PC-9 (cell line): Measurements from ENCODE around the gene MAPK1. TPM values are rescaled to one million over a fixed set of nuclear protein-coding genes. Genes with fewer than 3 reads are reported as not detected.

Experiments used
- BruUV-seq: library from RNA; stranded (reverse); fragments of 400-500 nt; replicated peaks from 2 replicates; lab custom pipeline; 2021; lab: Mats Ljungman, UMichigan
- CTCF ChIA-PET: fragments of 300-600 bp; sonication (Branson Sonifier 250); formaldehyde crosslinking; loops from one replicate; lab custom pipeline; 2022; ENCODE audit warnings: antibody characterized with exemption; lab: Charles Lee
- POLR2A ChIA-PET: fragments of 300-600 bp; sonication (Branson Sonifier 250); formaldehyde crosslinking; loops from one replicate; lab custom pipeline; 2022; ENCODE audit warnings: antibody characterized with exemption; ENCODE audit not compliant: unreplicated experiment; lab: Charles Lee
- DNase-seq, 2 experiments: peaks; one replicate each; pipeline versions ENCODE4 v3.0.0 to v3.0.0-alpha.2; 2015 to 2022; ENCODE audit warnings: mixed read lengths in 1 of 2
- H2AFZ ChIP-seq: fragments of 200-600 bp; sonication (generic); 2 replicates; pipeline ENCODE4 v1.8.1; 2017; ENCODE audit warnings: antibody characterized with exemption
- H3F3A ChIP-seq: fragments of 200-600 bp; sonication (generic); 2 replicates; pipeline ENCODE4 v1.8.1; 2017; ENCODE audit warnings: antibody characterized with exemption, mild to moderate bottlenecking, low read depth; ENCODE audit not compliant: insufficient read depth
- H3K27ac ChIP-seq: fragments of 200-600 bp; sonication (generic); 2 replicates; pipeline ENCODE4 v1.6.1; 2016; ENCODE audit warnings: mixed run types
- H3K27me3 ChIP-seq: fragments of 200-600 bp; sonication (generic); 2 replicates; pipeline ENCODE4 v1.6.1; 2016; ENCODE audit warnings: low read depth, mixed run types; ENCODE audit not compliant: insufficient read depth
- H3K36me3 ChIP-seq: fragments of 200-600 bp; sonication (generic); 2 replicates; pipeline ENCODE4 v1.6.1; 2016; ENCODE audit warnings: low read depth, mixed run types
- H3K4me1 ChIP-seq: fragments of 200-600 bp; sonication (generic); replicated peaks from 2 replicates; pipeline ENCODE4 v1.6.1; 2016; ENCODE audit warnings: mixed run types; ENCODE audit not compliant: insufficient read depth
- H3K4me2 ChIP-seq: fragments of 200-600 bp; sonication (generic); 2 replicates; pipeline ENCODE4 v1.6.1; 2017; ENCODE audit warnings: mixed run types
- H3K4me3 ChIP-seq: fragments of 200-600 bp; sonication (generic); 2 replicates; pipeline ENCODE4 v1.6.1; 2016; ENCODE audit warnings: mixed run types
- H3K79me2 ChIP-seq: fragments of 200-600 bp; sonication (generic); 2 replicates; pipeline ENCODE4 v1.6.1; 2017; ENCODE audit warnings: low read depth, mixed run types
- H3K9me2 ChIP-seq: fragments of 200-600 bp; sonication (generic); 2 replicates; pipeline ENCODE4 v1.8.1; 2017; ENCODE audit warnings: mild to moderate bottlenecking; ENCODE audit not compliant: insufficient read depth
- H3K9me3 ChIP-seq: fragments of 200-600 bp; sonication (generic); 2 replicates; pipeline ENCODE4 v1.8.1; 2016; ENCODE audit warnings: low read depth; ENCODE audit not compliant: insufficient read depth
- H4K20me1 ChIP-seq: fragments of 200-600 bp; sonication (generic); 2 replicates; pipeline ENCODE4 v1.8.1; 2017; ENCODE audit not compliant: insufficient read depth
- CTCF ChIP-seq: fragments of 200-600 bp; sonication (generic); conservative IDR thresholded peaks from 2 replicates; pipeline ENCODE4 v1.6.1; 2017; ENCODE audit warnings: mixed run types, antibody characterized with exemption, mild to moderate bottlenecking, moderate library complexity
- EZH2 ChIP-seq: fragments of 200-600 bp; sonication (generic); IDR thresholded peaks from 2 replicates; pipeline ENCODE4 v1.8.0; 2017; ENCODE audit warnings: antibody characterized with exemption, low read depth
- intact Hi-C: fragments of 100-400 bp; cut with micrococcal nuclease; formaldehyde crosslinking; loops from one replicate; pipeline ENCODE4 v1.10.0; 2022; ENCODE audit not compliant: unreplicated experiment
- total RNA-seq: library from RNA; stranded (reverse); gene quantifications from 2 replicates; pipeline ENCODE4 v1.2.3, GENCODE V29; 2021

The MAPK1 gene
- total RNA-seq, 1 experiment from 2014 or later, result 82.8 TPM

GRCh38 chr22:21861851-21862250 lies 5.6 kb downstream of the MAPK1 start:
- Histone ChIP-seq H4K20me1 (peaks cover 21% of the 10 kb centered on the region), H2AFZ (no peak overlapping the region), H3F3A (no peaks in the 10 kb centered on the region), H3K79me2 (peaks cover 98% of the 10 kb centered on the region), H3K4me3 (no peak overlapping the region), H3K27me3 (no peaks in the 10 kb centered on the region), H3K36me3 (no peaks in the 10 kb centered on the region), H3K4me1 (peaks cover 23% of the 10 kb centered on the region), H3K4me2 (no peak overlapping the region), H3K9me2 (no peaks in the 10 kb centered on the region), H3K27ac (no peak overlapping the region), H3K9me3 (no peaks in the 10 kb centered on the region)
- BruUV-seq, result no TSS peak
- DNase-seq, result no peak
- no peak for TF ChIP-seq EZH2
- CTCF ChIA-PET, result no interaction called here
- intact Hi-C loops, result loop anchor here (10.0 kb wide), 1 partner anchor 127 kb away; the partner anchor contains the start of gene YPEL1
- POLR2A ChIA-PET, result no interaction called here

- H3K27me3 ChIP-seq, result no peaks in the 10 kb centered on the region
- H3K27ac ChIP-seq, result no peak overlapping the region
- no peak overlapping the region for H2AFZ ChIP-seq
- TF ChIP-seq CTCF (no peak), EZH2 (no peak)
- no peak overlapping the region for H3K4me3 ChIP-seq
- no TSS peak for BruUV-seq
- no peaks in the 10 kb centered on the region for H3K36me3 ChIP-seq
- no peaks in the 10 kb centered on the region for H3K9me2 ChIP-seq
- H4K20me1 ChIP-seq, result peaks cover 25% of the 10 kb centered on the region
- ChIA-PET CTCF (no interaction called here), POLR2A (no interaction called here)
- no peaks in the 10 kb centered on the region for H3K9me3 ChIP-seq
- H3K4me2 ChIP-seq, result no peak overlapping the region
- peaks cover 98% of the 10 kb centered on the region for H3K79me2 ChIP-seq
- H3F3A ChIP-seq, result no peaks in the 10 kb centered on the region
- no peak for DNase-seq
- peaks cover 23% of the 10 kb centered on the region for H3K4me1 ChIP-seq
- intact Hi-C loops, result loop anchor here (10.0 kb wide), 1 partner anchor 127 kb away; the partner anchor contains the start of gene YPEL1
Observed at GRCh38 chr22:21861264-21861848, 6.1 kb downstream of the MAPK1 start.

GRCh38 chr22:21860491-21861039 lies 6.9 kb downstream of the MAPK1 start:
- peaks cover 98% of the 10 kb centered on the region for H3K79me2 ChIP-seq
- TF ChIP-seq EZH2, result no peak
- no peak for TF ChIP-seq CTCF
- H3K36me3 ChIP-seq, result no peaks in the 10 kb centered on the region
- no peak overlapping the region for H3K4me3 ChIP-seq
- no TSS peak for BruUV-seq
- no peak overlapping the region for H3K27ac ChIP-seq
- DNase-seq, result no peak
- intact Hi-C loops, result loop anchor here (10.0 kb wide), 1 partner anchor 126 kb away; the partner anchor contains the start of gene YPEL1
- H3K9me2 ChIP-seq, result no peaks in the 10 kb centered on the region
- CTCF ChIA-PET, result no interaction called here
- H2AFZ ChIP-seq, result no peak overlapping the region
- H3K4me1 ChIP-seq, result peaks cover 19% of the 10 kb centered on the region
- no peaks in the 10 kb centered on the region for H3F3A ChIP-seq
- H3K27me3 ChIP-seq, result no peaks in the 10 kb centered on the region
- H3K4me2 ChIP-seq, result no peak overlapping the region
- POLR2A ChIA-PET, result no interaction called here
- no peaks in the 10 kb centered on the region for H3K9me3 ChIP-seq
- peaks cover 23% of the 10 kb centered on the region for H4K20me1 ChIP-seq
